Trophoblast cell (in vitro differentiated cells and primary cell): ENCODE data around the gene YBX2.

ENCODE experiments used
- DNase-seq, 2 donors: peaks; one replicate each; pipeline ENCODE4 v3.0.0-alpha.2; 2016
- H2AFZ ChIP-seq: 2 replicates; pipeline ENCODE4 v1.6.1; 2013; ENCODE audit warnings: low read length, moderate library complexity, mild to moderate bottlenecking; ENCODE audit not compliant: insufficient read depth, poor library complexity
- H2AK5ac ChIP-seq: 2 replicates; pipeline ENCODE4 v1.6.1; 2013; ENCODE audit warnings: mild to moderate bottlenecking, low read length
- H2BK120ac ChIP-seq: 2 replicates; pipeline ENCODE4 v1.6.1; 2013; ENCODE audit warnings: low read length, mild to moderate bottlenecking, moderate library complexity; ENCODE audit not compliant: insufficient read depth, poor library complexity
- H2BK12ac ChIP-seq: 2 replicates; pipeline ENCODE4 v1.6.1; 2013; ENCODE audit warnings: mild to moderate bottlenecking, low read length, moderate library complexity
- H2BK5ac ChIP-seq: 2 replicates; pipeline ENCODE4 v1.6.1; 2013; ENCODE audit warnings: low read length, low read depth, moderate library complexity, mild to moderate bottlenecking; ENCODE audit not compliant: poor library complexity
- H3K14ac ChIP-seq: 2 replicates; pipeline ENCODE4 v1.6.1; 2013; ENCODE audit warnings: mild to moderate bottlenecking, low read length
- H3K18ac ChIP-seq: 2 replicates; pipeline ENCODE4 v1.6.1; 2013; ENCODE audit warnings: mild to moderate bottlenecking, low read length
- H3K23ac ChIP-seq: 2 replicates; pipeline ENCODE4 v1.6.1; 2013; ENCODE audit warnings: low read length
- H3K27ac ChIP-seq: 2 replicates; pipeline ENCODE4 v1.5.1; 2013; ENCODE audit warnings: low read depth, mild to moderate bottlenecking, inconsistent platforms, low read length, moderate library complexity
- H3K27me3 ChIP-seq: 2 replicates; pipeline ENCODE4 v1.6.1; 2013; ENCODE audit warnings: inconsistent platforms, mild to moderate bottlenecking, low read length, moderate library complexity; ENCODE audit not compliant: insufficient read depth
- H3K36me3 ChIP-seq, 2 experiments: 1 replicate in 1 of 2; 2 replicates in 1 of 2; pipeline ENCODE4 v1.6.1; 2013; ENCODE audit warnings: low read length in 2 of 2, mild to moderate bottlenecking in 2 of 2, moderate library complexity in 1 of 2; ENCODE audit not compliant: insufficient read depth in 2 of 2, control insufficient read depth in 1 of 2
- H3K4ac ChIP-seq: 2 replicates; pipeline ENCODE4 v1.6.1; 2013; ENCODE audit warnings: low read depth, mild to moderate bottlenecking, low read length, moderate library complexity
- H3K4me1 ChIP-seq, 2 experiments: 1 replicate in 1 of 2; 2 replicates in 1 of 2; pipeline ENCODE4 v1.6.1; 2013; ENCODE audit warnings: low read length in 2 of 2, mild to moderate bottlenecking in 2 of 2, moderate library complexity in 1 of 2; ENCODE audit not compliant: insufficient read depth in 2 of 2, control insufficient read depth in 1 of 2
- H3K4me2 ChIP-seq: 2 replicates; pipeline ENCODE4 v1.6.1; 2013; ENCODE audit warnings: inconsistent platforms, mild to moderate bottlenecking, low read length, moderate library complexity
- H3K4me3 ChIP-seq: 2 replicates; pipeline ENCODE4 v1.5.1; 2013; ENCODE audit warnings: mild to moderate bottlenecking, low read depth, low read length, inconsistent platforms
- H3K79me1 ChIP-seq: one replicate; pipeline ENCODE4 v1.6.1; 2013; ENCODE audit warnings: low read length
- H3K79me2 ChIP-seq: 2 replicates; pipeline ENCODE4 v1.6.1; 2013; ENCODE audit warnings: low read length, mild to moderate bottlenecking; ENCODE audit not compliant: control insufficient read depth, insufficient read depth, poor library complexity
- H3K9ac ChIP-seq: 2 replicates; pipeline ENCODE4 v1.6.1; 2013; ENCODE audit warnings: mild to moderate bottlenecking, low read length
- H3K9me3 ChIP-seq: 2 replicates; pipeline ENCODE4 v1.6.1; 2013; ENCODE audit warnings: low read depth, mild to moderate bottlenecking, control low read depth, inconsistent platforms, low read length; ENCODE audit not compliant: insufficient read depth
- H4K12ac ChIP-seq: 2 replicates; pipeline ENCODE4 v1.6.1; 2013; ENCODE audit warnings: low read depth, mild to moderate bottlenecking, low read length, moderate library complexity
- H4K8ac ChIP-seq: 2 replicates; pipeline ENCODE4 v1.6.1; 2013; ENCODE audit warnings: low read depth, mild to moderate bottlenecking, low read length, moderate library complexity
- H4K91ac ChIP-seq: one replicate; pipeline ENCODE4 v1.6.1; 2013; ENCODE audit warnings: low read depth, mild to moderate bottlenecking, low read length, moderate library complexity
- WGBS: extraction: QIAGEN DNeasy Blood & Tissue Kit; methylation state at CpG from one replicate; pipeline ENCODE4 v1.1.7; 2013; ENCODE audit warnings: missing lambda C conversion rate; ENCODE audit not compliant: insufficient read length, insufficient coverage; ENCODE audit errors: extremely low coverage; 5-methylcytosine and 5-hydroxymethylcytosine counted together

The YBX2 gene

DNA sequence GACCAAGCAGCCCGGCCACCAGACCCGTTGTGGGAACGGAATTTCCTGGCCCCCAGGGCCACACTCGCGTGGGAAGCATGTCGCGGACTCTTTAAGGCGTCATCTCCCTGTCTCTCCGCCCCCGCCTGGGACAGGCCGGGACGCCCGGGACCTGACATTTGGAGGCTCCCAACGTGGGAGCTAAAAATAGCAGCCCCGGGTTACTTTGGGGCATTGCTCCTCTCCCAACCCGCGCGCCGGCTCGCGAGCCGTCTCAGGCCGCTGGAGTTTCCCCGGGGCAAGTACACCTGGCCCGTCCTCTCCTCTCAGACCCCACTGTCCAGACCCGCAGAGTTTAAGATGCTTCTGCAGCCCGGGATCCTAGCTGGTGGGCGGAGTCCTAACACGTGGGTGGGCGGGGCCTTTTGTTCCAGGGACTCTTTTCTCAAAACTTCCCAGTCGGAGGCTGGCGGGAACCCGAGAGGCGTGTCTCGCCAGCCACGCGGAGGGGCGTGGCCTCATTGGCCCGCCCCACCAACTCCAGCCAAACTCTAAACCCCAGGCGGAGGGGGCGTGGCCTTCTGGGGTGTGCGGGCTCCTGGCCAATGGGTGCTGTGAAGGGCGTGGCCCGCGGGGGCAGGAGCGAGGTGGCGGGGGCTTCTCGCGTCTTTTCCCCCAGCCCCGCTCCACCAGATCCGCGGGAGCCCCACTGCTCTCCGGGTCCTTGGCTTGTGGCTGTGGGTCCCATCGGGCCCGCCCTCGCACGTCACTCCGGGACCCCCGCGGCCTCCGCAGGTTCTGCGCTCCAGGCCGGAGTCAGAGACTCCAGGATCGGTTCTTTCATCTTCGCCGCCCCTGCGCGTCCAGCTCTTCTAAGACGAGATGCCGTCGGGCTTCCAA is 13.1 kb downstream of the YBX2 start, which contains the start of gene SLC2A4:
SLC2A4 (plus strand) TSS at position 645 of the 879 bp plus-strand sequence; CDS start at position 862, 217 bp downstream.
- peaks cover 16% of the 10 kb centered on the region in 2 experiments for H3K4me1 ChIP-seq
- H4K12ac ChIP-seq, result no peak within 1 kb of the TSS
- H3K9me3 ChIP-seq, result no peaks in the 10 kb centered on the region
- DNase-seq, result peak; percentile 98
- H3K4me3 ChIP-seq, result peak within 1 kb of the TSS; percentile 45
- no peak within 1 kb of the TSS for H3K27ac ChIP-seq
- no peak within 1 kb of the TSS for H2BK120ac ChIP-seq
- H3K79me1 ChIP-seq, result no peaks in the 10 kb centered on the region
- WGBS, result no CpG with 5 or more reads among the region's 71 CpGs
- H3K9ac ChIP-seq, result no peak within 1 kb of the TSS
- no peak within 1 kb of the TSS for H2BK12ac ChIP-seq
- H3K79me2 ChIP-seq, result no peaks in the 10 kb centered on the region
- H2BK5ac ChIP-seq, result no peak within 1 kb of the TSS
- H3K23ac ChIP-seq, result no peak within 1 kb of the TSS
- H3K27me3 ChIP-seq, result peaks cover 6% of the 10 kb centered on the region
- no peak within 1 kb of the TSS for H4K8ac ChIP-seq
- H2AK5ac ChIP-seq, result no peak within 1 kb of the TSS
- no peak within 1 kb of the TSS for H3K14ac ChIP-seq
- H3K4ac ChIP-seq, result no peak within 1 kb of the TSS
- no peaks in the 10 kb centered on the region for H3K36me3 ChIP-seq
- peak within 1 kb of the TSS; percentile 73 for H2AFZ ChIP-seq
- no peak within 1 kb of the TSS for H4K91ac ChIP-seq
- H3K4me2 ChIP-seq, result peak within 1 kb of the TSS; percentile 78
- H3K18ac ChIP-seq, result no peak within 1 kb of the TSS

DNA sequence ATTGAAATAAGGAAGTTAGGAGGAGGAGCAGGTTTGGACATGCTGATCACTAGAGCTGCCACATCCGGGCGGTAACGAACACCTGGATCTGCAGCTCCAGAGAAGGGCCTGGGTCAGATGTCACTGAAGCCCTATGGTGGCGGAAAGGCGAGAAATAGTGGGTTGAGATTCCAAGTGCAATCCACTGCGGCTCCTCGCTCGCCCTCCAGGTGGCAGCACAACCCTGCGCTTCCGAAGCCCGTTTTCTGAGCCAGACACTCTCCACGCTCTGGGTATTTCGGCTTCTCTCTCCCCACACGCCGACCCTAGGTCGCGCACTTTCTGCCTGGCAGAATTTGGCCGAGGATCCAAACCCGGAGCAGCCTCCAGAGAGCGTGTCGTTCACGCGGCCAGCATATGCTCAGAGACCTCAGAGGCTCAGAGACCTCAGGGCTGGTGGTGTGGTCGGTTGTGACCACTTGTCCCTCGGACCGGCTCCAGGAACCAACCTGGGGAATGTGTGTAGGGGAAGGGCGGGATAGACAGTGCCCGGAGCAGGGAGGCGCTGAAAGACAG is 13.8 kb downstream of the YBX2 start:
- no peak overlapping the region for H3K9ac ChIP-seq
- H3K14ac ChIP-seq, result no peak overlapping the region
- H3K9me3 ChIP-seq, result no peaks in the 10 kb centered on the region
- H3K18ac ChIP-seq, result no peak overlapping the region
- H3K36me3 ChIP-seq, result no peaks in the 10 kb centered on the region
- peaks cover 6% of the 10 kb centered on the region for H3K27me3 ChIP-seq
- H3K4ac ChIP-seq, result no peak overlapping the region
- no peak overlapping the region for H2BK120ac ChIP-seq
- H3K79me2 ChIP-seq, result no peaks in the 10 kb centered on the region
- H4K8ac ChIP-seq, result no peak overlapping the region
- no peak overlapping the region for H4K12ac ChIP-seq
- peak overlapping the region; percentile 78 for H3K4me2 ChIP-seq
- no peak overlapping the region for H3K27ac ChIP-seq
- DNase-seq, result peak; percentile 95 to 98
- H3K4me3 ChIP-seq, result no peak overlapping the region
- no CpG with 5 or more reads among the region's 29 CpGs for WGBS
- H3K23ac ChIP-seq, result no peak overlapping the region
- peaks cover 16% of the 10 kb centered on the region in 2 experiments for H3K4me1 ChIP-seq
- H3K79me1 ChIP-seq, result no peaks in the 10 kb centered on the region
- H4K91ac ChIP-seq, result no peak overlapping the region
- no peak overlapping the region for H2BK5ac ChIP-seq
- H2AK5ac ChIP-seq, result no peak overlapping the region
- H2BK12ac ChIP-seq, result no peak overlapping the region
- H2AFZ ChIP-seq, result peak overlapping the region; percentile 17

DNA sequence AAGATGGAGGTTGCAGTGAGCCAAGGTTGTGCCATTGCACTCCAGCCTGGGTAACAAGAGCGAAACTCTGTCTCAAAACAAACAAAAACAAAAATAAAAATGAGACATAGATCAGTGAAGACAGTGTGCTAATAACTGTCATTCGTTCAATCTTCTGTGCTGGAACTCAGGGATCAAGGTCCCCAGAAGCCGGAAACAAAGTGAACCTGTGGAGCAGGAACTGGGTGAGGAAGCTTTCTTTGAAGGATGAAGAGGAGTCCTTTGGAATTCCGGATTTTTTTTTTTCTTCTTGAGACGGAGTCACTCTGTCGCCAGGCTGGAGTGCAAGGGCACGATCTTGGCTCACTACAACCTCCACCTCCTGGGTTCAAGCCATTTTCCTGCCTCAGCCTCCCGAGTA is 15.0 kb downstream of the YBX2 start:
- no peak overlapping the region for H2BK120ac ChIP-seq
- no peak overlapping the region for H3K4me2 ChIP-seq
- no peak overlapping the region for H3K14ac ChIP-seq
- H3K4ac ChIP-seq, result no peak overlapping the region
- H3K36me3 ChIP-seq, result no peaks in the 10 kb centered on the region
- H2BK5ac ChIP-seq, result no peak overlapping the region
- DNase-seq, result no peak
- H2AK5ac ChIP-seq, result no peak overlapping the region
- no peak overlapping the region for H3K4me3 ChIP-seq
- H2AFZ ChIP-seq, result no peak overlapping the region
- no peak overlapping the region for H3K18ac ChIP-seq
- no peak overlapping the region for H4K12ac ChIP-seq
- H3K4me1 ChIP-seq, result peaks cover 16% of the 10 kb centered on the region in 2 experiments
- H3K79me2 ChIP-seq, result no peaks in the 10 kb centered on the region
- peaks cover 6% of the 10 kb centered on the region for H3K27me3 ChIP-seq
- no peaks in the 10 kb centered on the region for H3K9me3 ChIP-seq
- H4K91ac ChIP-seq, result no peak overlapping the region
- WGBS, result no CpG with 5 or more reads among the region's 8 CpGs
- H3K23ac ChIP-seq, result no peak overlapping the region
- H3K79me1 ChIP-seq, result no peaks in the 10 kb centered on the region
- no peak overlapping the region for H3K9ac ChIP-seq
- no peak overlapping the region for H4K8ac ChIP-seq
- H2BK12ac ChIP-seq, result no peak overlapping the region
- no peak overlapping the region for H3K27ac ChIP-seq

DNA sequence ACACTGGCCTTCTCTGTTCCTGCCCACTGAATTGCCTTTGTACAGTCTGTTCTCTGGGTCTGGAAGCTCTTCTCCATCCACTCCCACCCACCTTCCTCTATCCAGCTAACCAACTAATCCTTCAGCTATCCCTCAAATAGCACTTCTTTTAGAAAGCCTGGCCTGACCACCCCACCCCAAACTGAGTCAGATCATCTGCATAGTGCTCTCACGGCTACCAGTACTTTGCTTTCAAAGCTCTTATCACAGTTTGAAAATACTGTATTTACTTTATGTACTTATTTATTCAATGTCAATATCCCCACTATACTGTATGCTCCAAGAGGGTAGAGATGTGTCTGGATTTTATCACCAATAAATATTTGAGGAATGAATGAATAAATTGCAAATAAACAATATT is 27.7 kb downstream of the YBX2 start:
- peaks cover under 1% of the 10 kb centered on the region for H3K9me3 ChIP-seq
- no peak overlapping the region for H3K18ac ChIP-seq
- H2AFZ ChIP-seq, result no peak overlapping the region
- no peak overlapping the region for H3K4ac ChIP-seq
- H3K79me1 ChIP-seq, result peaks cover 17% of the 10 kb centered on the region
- H3K23ac ChIP-seq, result no peak overlapping the region
- DNase-seq, result no peak
- peaks cover 3 to 7% of the 10 kb centered on the region in 2 experiments for H3K4me1 ChIP-seq
- H3K9ac ChIP-seq, result no peak overlapping the region
- no peak overlapping the region for H2AK5ac ChIP-seq
- H4K12ac ChIP-seq, result no peak overlapping the region
- peaks cover 9% of the 10 kb centered on the region for H3K79me2 ChIP-seq
- H3K36me3 ChIP-seq, result no peaks in the 10 kb centered on the region
- no peak overlapping the region for H3K4me3 ChIP-seq
- no peak overlapping the region for H2BK5ac ChIP-seq
- H4K91ac ChIP-seq, result no peak overlapping the region
- H2BK120ac ChIP-seq, result no peak overlapping the region
- H3K14ac ChIP-seq, result no peak overlapping the region
- H3K27ac ChIP-seq, result no peak overlapping the region
- no peak overlapping the region for H4K8ac ChIP-seq
- no CpG with 5 or more reads among the region's 1 CpG for WGBS
- H3K4me2 ChIP-seq, result no peak overlapping the region
- no peak overlapping the region for H2BK12ac ChIP-seq
- H3K27me3 ChIP-seq, result no peaks in the 10 kb centered on the region
